NCI-H2227 treated with DMSO at 0.1 percent for 48 hours (cell line): ENCODE data around the gene HDGFL2.

ENCODE experiments used
- DNase-seq: peaks from one replicate; lab custom pipeline; 2025; lab: John Stamatoyannopoulos, UW

Gene HDGFL2

DNA sequence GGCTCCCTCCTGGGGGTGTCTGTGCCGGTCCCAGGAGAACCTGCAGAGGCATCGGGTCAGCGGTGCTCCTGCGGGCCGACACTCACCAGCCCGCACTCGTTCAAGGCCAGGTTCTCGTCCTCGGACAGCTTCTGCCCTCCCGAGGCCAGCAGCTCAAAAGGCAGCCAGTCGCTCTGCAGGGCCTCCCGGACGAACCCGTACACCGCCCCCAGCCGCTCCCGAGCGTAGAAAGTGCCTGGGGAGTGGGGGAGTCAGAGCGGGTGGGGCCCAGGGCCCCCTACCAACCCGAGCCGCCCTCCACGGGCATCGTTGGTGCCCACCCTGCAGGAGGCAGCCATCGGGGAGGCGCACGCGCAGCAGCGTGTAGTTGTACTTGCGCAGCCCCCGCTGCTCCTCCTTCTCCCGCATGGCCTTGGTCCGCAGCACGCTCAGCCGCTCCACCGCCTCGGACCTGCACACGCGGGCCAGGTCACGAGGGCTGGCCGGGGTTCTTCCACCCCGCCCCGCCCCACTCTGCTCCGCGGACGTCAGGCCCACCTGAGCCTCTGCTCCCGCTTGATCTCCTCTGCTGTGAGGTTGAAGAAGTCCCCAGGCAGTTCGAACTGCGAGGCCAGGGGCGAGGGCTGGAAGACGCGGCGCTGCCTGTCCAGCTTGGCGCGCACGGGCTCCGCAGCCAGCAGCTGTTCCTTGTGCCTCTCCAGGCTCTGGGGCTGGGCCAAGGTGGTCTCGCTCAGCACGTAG is 26.0 kb upstream of the HDGFL2 start:
- DNase-seq, result no peak

DNA sequence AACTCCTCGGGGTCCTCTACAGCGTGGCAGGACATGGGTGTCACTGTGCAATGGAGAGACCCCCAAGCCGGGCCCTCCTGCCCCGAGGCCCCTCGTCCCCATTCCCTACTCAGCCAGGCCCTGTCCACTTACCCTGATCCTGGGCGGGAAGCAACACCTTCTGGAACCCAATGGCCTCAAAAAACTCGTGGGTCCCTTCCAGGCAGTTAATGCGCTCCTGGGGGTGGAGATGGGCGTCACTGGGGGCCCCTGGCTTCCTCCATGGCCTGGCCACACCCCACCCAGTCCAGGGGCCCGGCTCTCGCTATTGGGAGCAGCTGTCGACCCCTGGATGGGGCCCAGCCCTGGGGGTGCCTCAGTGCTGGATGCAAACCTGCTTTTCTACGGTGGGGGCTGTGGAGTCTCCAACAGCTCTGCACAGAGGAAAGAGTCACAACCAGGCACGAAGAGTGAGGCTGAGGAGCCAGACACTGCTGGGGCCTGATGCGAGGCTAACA is 25.3 kb upstream of the HDGFL2 start:
- DNase-seq, result no peak

DNA sequence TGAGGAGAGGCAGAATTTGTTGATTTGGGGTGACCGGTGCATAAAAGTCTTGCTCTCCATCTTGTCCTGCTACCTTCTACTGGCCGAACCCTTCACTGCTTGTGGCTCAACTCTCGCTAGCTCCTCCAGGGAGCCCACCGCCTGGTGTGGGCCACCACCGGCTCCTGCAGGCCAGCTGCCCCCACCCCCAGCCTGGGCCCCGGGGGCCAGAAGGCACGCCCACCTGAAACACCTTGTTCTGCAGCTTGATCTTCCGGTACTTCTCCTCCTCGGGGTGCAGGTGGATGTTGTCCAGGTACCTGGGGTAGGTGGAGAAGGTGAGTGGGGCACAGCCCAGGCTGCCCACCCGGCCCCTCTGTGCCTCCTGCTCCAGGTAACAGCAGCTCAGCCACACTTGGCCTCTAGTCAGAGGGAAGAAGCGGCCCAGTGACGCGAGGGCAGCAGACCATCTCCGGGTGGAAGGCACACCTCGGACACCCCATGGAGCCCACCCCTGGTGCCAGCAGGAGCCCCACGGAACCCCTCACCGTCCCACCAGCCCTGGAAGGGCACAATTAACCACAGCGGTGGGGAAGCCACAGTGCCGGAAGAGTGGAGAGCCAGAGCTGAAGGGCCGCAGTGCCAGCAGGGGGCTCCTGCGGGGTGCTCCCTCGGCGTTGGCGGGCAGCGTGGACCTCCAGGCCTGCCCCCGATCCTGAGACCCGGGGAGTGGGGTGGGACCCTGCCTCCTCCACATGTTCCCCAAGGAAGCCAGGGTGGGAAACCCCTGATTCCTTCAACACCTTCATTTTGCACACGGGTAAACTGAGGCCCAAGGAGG is 24.6 kb upstream of the HDGFL2 start:
- DNase-seq, result no peak

DNA sequence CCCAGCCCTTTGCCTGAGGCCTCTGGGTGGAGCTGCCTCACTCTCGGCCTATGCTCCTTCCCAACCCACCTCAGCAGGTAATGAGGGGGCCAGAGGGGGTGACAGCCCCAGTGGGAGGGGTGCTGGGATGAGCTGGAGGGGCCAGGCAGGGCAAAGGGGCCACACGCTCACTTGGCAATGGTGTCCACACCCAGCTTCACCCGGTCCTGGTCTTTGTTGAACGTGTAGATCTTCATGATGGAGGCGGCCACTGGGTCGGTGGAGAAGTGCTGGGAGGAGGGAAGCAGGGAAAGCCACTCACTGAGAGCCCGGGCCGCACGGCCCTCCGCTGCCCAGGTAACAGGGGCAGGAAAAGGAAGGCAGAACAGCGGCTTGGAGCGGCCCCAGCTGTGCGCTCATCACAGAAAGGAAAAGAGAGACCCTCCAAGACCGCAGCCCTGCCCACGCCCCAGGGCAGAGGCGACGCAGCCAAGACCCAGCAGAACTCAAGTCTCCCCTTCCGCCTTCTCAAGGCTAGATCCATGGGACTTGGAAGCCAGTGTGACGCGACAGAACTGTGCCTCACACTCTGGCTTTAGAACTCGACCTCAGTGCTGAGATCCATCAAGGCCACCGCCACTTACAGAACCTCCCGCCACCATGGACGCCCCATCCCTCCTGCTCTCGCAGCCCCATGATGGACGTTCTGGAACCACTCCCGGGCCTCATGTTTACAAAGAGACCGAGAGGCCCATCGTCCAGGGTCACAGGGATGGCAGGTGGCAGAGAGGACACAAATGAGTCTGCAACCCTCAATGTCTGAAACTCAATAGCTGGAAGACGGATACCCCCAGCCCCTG is 23.7 kb upstream of the HDGFL2 start:
- no peak for DNase-seq

DNA sequence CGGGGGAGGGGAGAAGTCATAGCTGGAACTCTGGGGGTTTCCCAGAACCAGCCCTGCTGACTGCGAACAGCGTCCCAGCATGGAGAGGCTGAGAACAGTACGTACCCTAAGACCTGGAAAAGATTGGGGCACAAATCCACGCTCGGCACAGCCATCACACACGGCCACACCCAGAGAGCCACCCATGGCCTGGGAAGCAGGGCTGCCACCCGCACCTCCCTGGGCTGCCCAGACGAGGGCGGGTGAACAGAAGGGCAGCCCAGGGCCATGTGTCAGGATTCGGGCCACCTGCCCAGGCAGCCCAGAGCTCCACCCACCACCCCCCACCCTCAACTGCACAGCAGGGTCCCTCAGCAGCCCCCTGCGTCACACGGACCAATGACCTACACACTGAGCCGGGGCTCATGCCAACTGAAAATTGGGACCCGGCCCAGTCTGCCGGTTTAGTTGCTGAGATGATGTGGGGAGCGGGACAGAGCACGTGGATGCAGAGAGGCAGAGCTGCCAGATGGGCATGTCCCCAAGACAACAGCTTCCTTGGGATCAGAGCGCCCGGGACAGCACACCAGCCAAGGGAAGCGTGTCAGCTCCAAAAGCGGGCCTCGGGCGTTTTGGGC is 23.0 kb upstream of the HDGFL2 start:
- DNase-seq, result no peak

DNA sequence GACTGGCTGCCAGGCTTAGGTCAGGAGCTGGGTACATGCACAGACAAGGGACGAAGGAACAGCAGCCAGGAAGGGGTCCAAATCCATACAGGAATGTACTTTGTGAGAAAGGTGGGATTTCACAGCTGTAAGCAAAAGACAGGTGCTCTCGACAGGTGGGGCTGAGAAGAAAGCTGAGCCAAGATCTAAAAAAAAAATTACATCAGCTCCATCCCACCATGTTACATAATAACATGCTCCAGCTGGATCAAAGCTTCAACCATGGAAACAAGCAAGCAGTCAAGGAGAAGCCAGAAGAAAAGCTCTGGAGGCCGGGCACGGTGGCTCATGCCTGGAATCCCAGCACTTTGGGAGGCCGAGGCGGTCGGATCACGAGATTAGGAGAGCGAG is 22.5 kb upstream of the HDGFL2 start:
- DNase-seq, result no peak

DNA sequence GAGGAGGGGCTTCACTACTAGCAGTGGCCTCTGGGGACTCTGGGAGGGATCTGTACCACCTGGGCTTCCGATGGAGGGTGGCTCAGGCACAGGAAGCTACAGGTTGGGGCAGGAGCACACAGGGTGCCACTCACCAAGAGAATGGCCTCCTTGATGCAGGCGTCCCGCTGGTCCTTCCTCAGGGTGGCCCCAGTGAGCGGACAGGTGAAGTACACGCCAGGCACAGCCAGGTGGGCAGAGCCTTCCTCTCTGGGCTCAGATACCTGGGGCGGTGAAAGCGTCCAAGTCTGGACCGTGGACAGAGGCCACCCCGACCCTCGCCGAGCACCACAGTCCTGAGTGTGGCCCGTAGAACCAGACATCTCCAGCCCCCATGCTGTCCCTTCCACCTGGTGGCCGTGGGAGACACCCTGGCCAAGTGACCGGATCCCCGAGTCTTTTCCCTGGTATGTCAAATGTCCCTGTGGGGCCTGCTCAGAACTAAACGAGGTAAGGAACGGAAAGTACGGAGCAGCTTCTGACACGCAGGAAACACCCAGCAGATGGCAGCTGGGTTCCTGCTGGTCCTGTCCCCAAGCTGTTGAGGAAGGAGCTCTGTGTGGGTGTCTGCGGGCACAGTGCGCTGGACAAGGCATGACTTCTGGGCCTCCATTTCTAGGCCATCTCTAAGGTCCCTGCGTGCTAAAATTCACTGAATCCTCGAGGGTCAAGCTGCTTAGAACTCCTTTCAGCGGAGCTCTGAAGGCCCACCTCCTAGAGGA is 19.7 kb upstream of the HDGFL2 start:
- no peak for DNase-seq

DNA sequence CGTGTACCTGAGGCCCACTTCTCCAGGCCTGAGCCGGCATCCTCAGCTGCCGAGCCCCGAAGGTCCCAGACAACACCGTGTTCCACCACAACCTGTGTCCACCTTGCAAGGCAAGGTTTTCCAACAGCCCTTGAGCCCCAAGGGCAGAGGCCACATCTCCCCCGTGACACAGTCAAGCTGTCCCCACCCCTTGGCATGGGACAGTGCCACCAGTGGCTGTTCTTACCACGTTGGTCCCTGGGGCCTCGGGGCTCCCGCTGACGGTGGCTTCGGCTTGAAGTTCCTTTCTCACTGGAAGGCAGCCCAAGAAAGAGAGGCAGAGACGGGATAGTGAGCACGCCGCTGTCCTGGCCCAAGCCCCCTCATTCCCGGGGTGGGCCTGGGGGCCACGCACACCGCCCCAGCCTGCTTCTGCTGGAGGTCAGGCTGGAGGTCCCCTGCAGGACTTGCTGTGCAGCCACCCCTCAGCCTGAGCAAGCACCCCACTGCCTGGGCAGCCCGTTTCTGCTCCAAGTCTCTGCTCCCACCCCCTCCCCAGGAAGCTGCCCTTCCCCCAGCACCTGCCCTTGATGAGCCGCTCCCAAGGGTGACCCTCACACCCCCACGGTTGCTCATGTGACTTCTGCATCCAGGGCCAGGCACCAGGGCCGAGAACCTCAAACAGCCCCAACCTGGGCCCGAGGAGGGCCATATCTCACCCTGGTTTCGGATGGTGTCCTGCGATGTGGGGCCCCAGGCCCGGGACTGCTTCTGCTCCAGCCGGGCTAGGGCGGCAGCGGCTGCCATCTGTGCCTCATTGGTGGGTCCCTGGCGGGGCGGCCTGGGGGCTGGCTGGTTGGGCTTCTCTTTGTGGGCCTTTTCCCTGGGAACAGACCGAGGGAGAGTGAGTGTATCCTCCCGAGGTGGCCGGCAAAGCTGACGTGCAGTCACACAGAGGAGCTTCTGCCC is 18.6 kb upstream of the HDGFL2 start:
- no peak for DNase-seq

DNA sequence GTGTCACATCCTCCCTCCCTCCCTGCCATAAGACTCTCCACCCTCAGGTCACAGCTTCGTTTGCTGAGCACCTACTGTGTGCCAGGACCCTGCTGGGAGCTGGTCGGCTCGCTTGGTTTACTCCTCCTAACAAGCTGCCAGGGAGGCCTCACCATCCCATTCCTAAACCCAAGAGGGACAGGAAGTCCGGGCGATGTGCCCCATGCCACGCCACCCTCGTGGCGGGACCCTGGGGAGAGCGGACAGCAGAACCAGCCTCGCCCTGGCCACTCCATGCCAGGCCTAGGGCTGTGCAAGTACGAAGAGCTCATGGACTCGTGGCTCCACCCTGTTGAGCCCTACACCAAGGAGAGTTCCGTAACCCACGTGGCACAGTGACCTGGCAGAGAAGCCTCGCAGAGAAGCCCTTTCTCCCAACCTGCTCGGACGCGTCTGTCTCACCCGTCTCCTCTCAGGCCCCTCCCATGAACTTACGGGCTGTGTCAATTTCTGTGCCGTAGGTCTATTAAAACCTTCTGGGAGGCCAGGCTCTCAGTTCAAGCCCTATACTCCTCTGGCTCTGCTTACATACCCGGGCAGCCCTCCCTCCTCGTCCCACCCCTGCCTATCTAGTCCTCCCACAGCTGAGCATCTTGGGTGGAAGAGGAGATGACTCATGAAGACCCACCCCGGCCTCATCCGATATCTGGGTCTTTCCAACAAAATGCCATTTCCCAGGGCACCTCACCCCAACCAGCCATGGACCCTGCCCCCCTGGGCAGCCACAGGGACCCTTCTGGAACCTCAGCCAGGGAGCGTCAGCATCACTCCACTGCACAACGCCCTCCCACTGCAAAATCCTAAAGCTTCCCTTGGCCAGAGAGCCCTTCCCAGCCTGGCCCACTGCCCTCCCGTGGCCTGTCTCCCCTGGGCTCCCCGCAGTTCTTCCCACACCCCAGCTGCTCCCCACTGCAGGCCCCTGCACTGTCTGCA is 17.1 kb upstream of the HDGFL2 start:
- DNase-seq, result no peak

DNA sequence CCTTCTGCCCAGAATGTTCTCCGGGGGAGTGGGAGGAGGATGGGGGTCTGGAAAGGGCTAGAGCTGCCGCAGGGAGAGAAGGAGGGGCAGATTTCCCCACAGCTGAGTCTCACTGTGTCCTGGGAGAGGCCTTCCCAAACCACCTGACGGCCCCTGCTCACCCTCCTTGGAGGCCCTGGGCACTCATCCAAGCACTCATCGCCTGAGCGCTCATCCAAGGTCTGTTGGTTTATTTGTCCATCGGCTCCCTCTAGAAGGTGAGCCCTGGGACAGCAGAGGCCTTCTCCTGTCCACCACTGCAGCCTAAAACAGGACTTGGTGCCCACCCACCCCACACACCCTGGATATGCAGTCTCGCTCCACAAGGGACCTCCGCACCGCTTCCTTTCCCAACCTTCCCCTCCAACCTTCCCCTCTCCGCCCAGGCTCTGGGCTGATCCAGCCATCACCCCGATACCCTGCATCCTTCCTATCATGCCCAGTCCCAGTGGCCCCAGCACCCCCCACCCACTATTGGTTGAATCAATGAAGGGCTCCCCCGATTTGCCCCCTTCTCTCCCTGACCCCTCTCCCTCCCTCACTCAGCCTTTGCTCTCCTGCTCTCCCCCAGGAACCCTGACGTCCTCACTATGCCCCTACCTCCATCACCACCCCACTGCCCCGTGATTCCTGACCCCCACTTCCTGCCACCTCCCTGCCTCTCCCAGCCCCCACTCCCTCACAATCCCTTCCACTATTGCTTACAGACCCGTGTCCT is 16.2 kb upstream of the HDGFL2 start:
- DNase-seq, result no peak

DNA sequence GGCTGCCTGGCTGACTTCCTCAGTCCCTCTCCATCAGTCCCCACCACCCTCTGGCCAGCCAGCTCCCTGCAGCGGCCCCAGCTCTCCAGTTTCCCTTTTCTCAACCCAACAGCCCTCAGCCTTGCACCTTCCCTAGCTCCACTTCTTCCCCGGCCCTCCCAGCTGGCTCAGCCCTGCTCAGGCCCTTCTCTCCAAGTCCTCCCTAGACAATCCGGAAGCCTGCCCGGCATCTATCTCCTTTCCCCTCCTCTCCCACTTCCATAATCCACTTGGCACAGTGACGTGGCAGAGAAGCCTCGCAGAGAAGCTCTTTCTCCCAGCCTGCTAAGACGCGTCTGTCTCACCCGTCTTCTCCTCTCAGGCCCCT is 15.6 kb upstream of the HDGFL2 start:
- no peak for DNase-seq

DNA sequence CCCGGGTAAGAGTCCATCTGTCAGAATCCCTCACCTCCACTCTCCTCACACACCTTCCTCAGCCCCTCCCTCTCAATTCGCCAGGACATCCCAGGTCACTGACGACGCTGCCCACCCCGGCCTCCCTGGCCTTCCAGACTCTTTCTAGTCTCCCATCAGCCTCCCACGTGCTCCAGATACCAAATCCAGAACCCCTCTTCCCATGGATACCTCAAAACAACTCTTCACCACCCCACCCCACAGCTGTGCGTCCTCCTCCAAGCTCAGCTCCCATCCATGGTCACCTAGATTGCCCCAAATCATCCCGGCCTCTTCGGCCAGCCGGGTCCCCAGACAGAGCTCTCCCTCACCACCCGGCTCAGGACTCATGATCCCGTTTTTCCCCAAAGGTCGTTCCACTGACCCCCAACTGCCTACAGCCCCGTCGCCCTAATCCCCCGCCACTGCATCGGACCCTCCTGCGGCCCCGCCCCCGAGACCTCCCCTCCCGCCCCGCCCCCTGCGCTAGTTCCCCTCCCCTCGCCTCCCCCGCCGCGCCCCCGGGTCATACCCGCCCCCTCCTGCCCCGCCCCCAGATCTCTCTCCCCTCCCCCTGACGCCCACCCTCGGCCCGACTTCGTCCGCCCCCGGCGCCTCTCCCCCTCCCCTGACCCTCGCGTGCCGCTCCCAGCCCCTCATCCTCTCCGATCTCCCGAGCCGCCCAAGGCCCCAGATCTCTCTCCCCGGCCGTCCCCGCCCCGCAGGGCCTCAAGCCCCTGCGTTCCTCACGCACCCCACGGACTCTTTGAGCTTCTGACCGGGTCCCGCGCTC is 15.0 kb upstream of the HDGFL2 start:
- DNase-seq, result peak; percentile 48

DNA sequence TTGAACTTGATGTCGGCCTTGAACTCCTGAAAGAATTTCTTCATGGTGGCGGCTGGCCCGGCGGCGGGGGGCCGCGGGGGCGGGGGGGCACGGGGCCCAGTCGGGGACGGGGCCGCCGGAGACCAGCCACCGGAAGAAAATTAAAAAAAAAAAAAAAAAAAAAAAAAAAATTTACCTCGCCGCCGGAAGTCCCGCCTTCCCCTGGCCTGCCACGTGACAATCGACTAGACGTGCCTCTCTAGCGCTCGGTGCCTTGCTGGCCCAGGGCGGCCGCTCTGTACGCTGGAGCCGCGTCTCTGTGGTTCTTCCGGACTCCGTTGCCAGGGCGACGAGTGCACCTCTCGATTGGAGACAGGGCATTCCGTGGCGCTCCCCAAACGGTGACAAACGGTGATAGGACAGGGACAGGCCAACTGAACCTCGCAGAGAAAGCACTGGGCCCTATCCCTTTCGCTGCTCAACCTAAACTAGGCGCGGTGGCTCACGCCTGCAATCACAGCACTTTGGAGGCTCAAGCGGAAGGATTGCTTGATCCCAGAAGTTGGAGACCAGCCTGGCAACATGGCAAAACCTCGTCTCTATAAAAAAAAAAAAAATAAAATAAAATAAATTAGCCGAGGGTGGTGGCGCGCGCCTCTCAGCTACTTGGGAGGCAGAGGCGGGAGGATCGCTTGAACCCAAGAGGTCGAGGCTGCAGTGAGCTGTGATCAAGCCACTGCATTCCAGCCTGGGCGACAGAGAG is 14.3 kb upstream of the HDGFL2 start, which contains the start of gene UBXN6:
Gene UBXN6 (minus strand): TSS at position 141 of the 742 bp plus-strand sequence. CDS start 97 bp downstream, at position 44.
- DNase-seq, result peak; percentile 90

DNA sequence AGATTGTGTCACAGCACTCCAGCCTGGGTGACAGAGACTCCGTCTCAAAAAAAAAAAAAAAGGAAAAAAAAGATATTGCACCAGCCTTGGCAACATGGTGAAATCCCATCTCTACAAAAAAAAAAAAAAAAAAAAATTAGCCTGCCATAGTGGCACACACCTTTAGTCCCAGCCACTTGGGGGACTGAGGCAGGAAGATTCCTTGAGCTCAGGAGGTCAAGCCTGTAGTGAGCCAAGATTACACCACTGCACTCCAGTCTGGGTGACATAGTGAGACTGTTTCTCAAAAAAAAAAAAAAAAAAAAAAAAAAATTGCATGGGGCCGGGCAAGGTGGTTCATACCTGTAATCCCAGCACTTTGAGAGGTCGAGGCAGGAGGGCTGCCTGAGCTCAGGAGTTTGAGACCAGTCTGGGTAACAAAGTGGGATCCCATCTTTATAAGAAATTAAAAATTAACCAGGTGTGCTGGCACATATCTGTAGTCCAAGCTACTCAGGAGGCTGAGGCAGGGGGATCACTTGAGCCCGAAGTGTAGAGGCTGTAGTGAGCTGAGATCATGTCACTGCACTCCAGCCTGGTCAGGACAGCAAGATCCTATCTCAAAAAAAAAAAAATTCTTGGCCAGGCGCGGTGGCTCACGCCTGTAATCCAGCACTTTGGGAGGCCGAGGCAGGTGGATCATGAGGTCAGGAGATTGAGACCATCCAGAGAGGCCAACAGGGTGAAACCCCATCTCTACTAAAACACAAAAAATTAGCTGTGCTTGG is 7.1 kb upstream of the HDGFL2 start:
- DNase-seq, result no peak

DNA sequence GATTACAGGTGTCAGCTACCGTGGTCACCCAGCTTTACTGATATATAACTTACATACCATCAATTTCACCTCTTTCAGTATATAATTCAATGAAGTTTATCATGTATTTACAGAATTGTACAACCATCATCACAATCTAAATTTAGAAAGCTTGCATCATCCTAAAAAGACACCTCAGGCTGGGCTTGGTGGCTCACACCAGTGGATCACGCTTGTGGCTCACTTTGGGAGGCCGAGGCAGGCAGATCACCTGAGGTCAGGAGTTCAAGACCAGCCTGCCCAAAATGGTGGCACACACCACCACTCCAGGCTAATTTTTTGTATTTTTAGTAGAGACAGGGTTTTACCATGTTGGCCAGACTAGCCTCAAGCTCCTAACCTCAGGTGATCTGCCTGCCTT is 4.3 kb upstream of the HDGFL2 start:
- no peak for DNase-seq
